ENCODE results near the gene C2CD2. TPM values are rescaled to one million over a fixed set of nuclear protein-coding genes. Genes with fewer than 3 reads are reported as not detected.

C2CD2 gene
- total RNA-seq, 1 experiment from 2014 or later, result 12.6 TPM

- no peaks in the 10 kb centered on the region for H3K9me3 ChIP-seq
- Mint-ChIP-seq H3K27ac (ENCODE audit: unreplicated experiment) (no peak overlapping the region), H3K9me3 (ENCODE audit: unreplicated experiment) (no peaks in the 10 kb centered on the region), H3K27me3 (ENCODE audit: insufficient read depth, unreplicated experiment) (no peaks in the 10 kb centered on the region), H3K4me1 (ENCODE audit: low read depth, unreplicated experiment) (peaks cover 6% of the 10 kb centered on the region), H3K4me3 (ENCODE audit: unreplicated experiment) (no peak overlapping the region), H3K36me3 (ENCODE audit: insufficient read depth, unreplicated experiment) (no peaks in the 10 kb centered on the region)
- ChIA-PET POLR2A (no interaction called here), CTCF (no interaction called here)
- BruUV-seq (replicated peaks), result no TSS peak
- TF ChIP-seq CTCF (IDR thresholded peaks at IDR 0.05; ENCODE audit: insufficient read depth in 1 of 2, low read depth in 1 of 2, low read length in 1 of 2, severe bottlenecking in 1 of 2, unreplicated experiment in 1 of 2), result no peak
- no peak for DNase-seq
- intact Hi-C loops (cut with micrococcal nuclease; ENCODE audit: unreplicated experiment), result no loop called here
- peaks cover 1% of the 10 kb centered on the region; the same call in 1 of the 2 replicates for H3K36me3 ChIP-seq (ENCODE audit: control insufficient read depth, insufficient read depth, low read length)
- H3K4me3 ChIP-seq (ENCODE audit: low read depth, low read length), result no peak overlapping the region
- H3K4me1 ChIP-seq, result no peaks in the 10 kb centered on the region; the same call in 1 of the 2 replicates
- H3K27me3 ChIP-seq (replicated peaks; ENCODE audit: control insufficient read depth, insufficient read depth, low read length), result no peaks in the 10 kb centered on the region
Observed at GRCh38 chr21:41852151-41852928, 101.5 kb downstream of the C2CD2 start.

GRCh38 chr21:41851090-41851790 is 102.6 kb downstream of the C2CD2 start:
- H3K4me1 Mint-ChIP-seq (ENCODE audit: low read depth, unreplicated experiment), result peaks cover 6% of the 10 kb centered on the region
- no peaks in the 10 kb centered on the region for H3K9me3 Mint-ChIP-seq (ENCODE audit: unreplicated experiment)
- no peak overlapping the region for H3K4me3 Mint-ChIP-seq (ENCODE audit: unreplicated experiment)
- ChIA-PET CTCF (no interaction called here), POLR2A (no interaction called here)
- intact Hi-C loops (cut with micrococcal nuclease; ENCODE audit: unreplicated experiment), result no loop called here
- no peak overlapping the region for H3K4me3 ChIP-seq (ENCODE audit: low read depth, low read length)
- no peak overlapping the region for H3K27ac Mint-ChIP-seq (ENCODE audit: unreplicated experiment)
- H3K27me3 Mint-ChIP-seq (ENCODE audit: insufficient read depth, unreplicated experiment), result no peaks in the 10 kb centered on the region
- H3K27me3 ChIP-seq (replicated peaks; ENCODE audit: control insufficient read depth, insufficient read depth, low read length), result no peaks in the 10 kb centered on the region
- no peak for TF ChIP-seq CTCF (IDR thresholded peaks at IDR 0.05; ENCODE audit: insufficient read depth in 1 of 2, low read depth in 1 of 2, low read length in 1 of 2, severe bottlenecking in 1 of 2, unreplicated experiment in 1 of 2)
- BruUV-seq (replicated peaks), result no TSS peak
- no peak for DNase-seq
- no peaks in the 10 kb centered on the region for H3K36me3 Mint-ChIP-seq (ENCODE audit: insufficient read depth, unreplicated experiment)
- peaks cover 1% of the 10 kb centered on the region; the same call in 1 of the 2 replicates for H3K36me3 ChIP-seq (ENCODE audit: control insufficient read depth, insufficient read depth, low read length)
- no peaks in the 10 kb centered on the region for H3K4me1 ChIP-seq
- no peaks in the 10 kb centered on the region for H3K9me3 ChIP-seq

- intact Hi-C loops (cut with micrococcal nuclease; ENCODE audit: unreplicated experiment), result no loop called here
- Mint-ChIP-seq H3K9me3 (ENCODE audit: unreplicated experiment) (no peaks in the 10 kb centered on the region), H3K27ac (ENCODE audit: unreplicated experiment) (no peak overlapping the region), H3K4me3 (ENCODE audit: unreplicated experiment) (no peak overlapping the region), H3K36me3 (ENCODE audit: insufficient read depth, unreplicated experiment) (no peaks in the 10 kb centered on the region), H3K27me3 (ENCODE audit: insufficient read depth, unreplicated experiment) (no peaks in the 10 kb centered on the region), H3K4me1 (ENCODE audit: low read depth, unreplicated experiment) (peaks cover 6% of the 10 kb centered on the region)
- Histone ChIP-seq H3K27me3 (replicated peaks; ENCODE audit: control insufficient read depth, insufficient read depth, low read length) (no peaks in the 10 kb centered on the region), H3K36me3 (ENCODE audit: control insufficient read depth, insufficient read depth, low read length) (peaks cover 1% of the 10 kb centered on the region; the same call in 1 of the 2 replicates), H3K9me3 (no peaks in the 10 kb centered on the region), H3K4me1 (no peaks in the 10 kb centered on the region), H3K4me3 (ENCODE audit: low read depth, low read length) (no peak overlapping the region)
- ChIA-PET POLR2A (no interaction called here), CTCF (no interaction called here)
- no peak for DNase-seq
- BruUV-seq (replicated peaks), result no TSS peak
- no peak for TF ChIP-seq CTCF (IDR thresholded peaks at IDR 0.05; ENCODE audit: insufficient read depth in 1 of 2, low read depth in 1 of 2, low read length in 1 of 2, severe bottlenecking in 1 of 2, unreplicated experiment in 1 of 2)
Observed at GRCh38 chr21:41850085-41850484, 103.7 kb downstream of the C2CD2 start.

All from Caco-2 (cell line).